ENCODE results near the gene MAP1LC3B.

Gene MAP1LC3B

DNA sequence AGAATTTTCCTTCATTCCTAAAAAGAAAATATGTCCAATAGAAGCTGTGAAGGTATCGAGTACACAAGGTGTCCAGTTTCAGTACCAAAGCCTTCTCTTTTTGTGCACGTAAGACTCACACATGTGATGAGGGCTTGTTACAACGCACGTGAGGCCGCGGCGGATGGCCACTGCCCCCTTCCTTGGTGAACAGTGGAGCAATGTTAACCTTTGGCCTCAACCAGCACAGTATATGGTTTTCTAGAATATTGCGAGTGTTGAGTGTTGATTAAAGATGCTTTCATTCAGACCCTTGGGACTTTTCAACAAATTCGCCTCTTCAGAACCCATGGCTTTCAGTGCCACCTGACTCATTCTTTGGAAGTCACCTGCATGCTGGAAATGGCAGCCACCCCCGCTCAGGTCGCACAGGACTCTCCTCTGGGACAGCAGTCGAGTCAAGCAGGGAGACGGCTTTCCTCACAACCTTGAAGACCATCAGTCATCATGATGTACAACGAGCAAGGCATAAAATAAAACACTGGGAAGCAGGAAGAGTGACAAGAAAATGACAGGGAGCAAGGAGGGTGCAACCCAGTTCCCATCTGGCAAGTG lies 14.5 kb downstream of the MAP1LC3B start:
- no peak overlapping the region for H3K4me2 ChIP-seq (ENCODE audit: low read length)
- no peaks in the 10 kb centered on the region for H3K79me2 ChIP-seq (ENCODE audit: control insufficient read depth, low read length)
- H3K9me2 ChIP-seq (replicated peaks; ENCODE audit: control insufficient read depth, low read length), result no peaks in the 10 kb centered on the region
- H3K27me3 ChIP-seq (ENCODE audit: control insufficient read depth, low read length), result no peaks in the 10 kb centered on the region
- no peaks in the 10 kb centered on the region for H4K20me1 ChIP-seq (ENCODE audit: control insufficient read depth, insufficient read depth, low read depth, low read length)
- TF ChIP-seq EZH2phosphoT487 (IDR thresholded peaks at IDR 0.05; ENCODE audit: borderline replicate concordance, low read length) (no peak), CTCF (IDR thresholded peaks at IDR 0.05; ENCODE audit: low read depth, low read length, poor library complexity, severe bottlenecking) (no peak)
- H3K4me1 ChIP-seq (ENCODE audit: control insufficient read depth, low read length), result no peaks in the 10 kb centered on the region
- H3F3A ChIP-seq (ENCODE audit: control insufficient read depth, insufficient read depth), result peaks cover 11% of the 10 kb centered on the region; the same call in 1 of the 2 replicates
- H3K27ac ChIP-seq (ENCODE audit: low read depth, low read length), result no peak overlapping the region
- peaks cover 29% of the 10 kb centered on the region for H3K36me3 ChIP-seq (ENCODE audit: control insufficient read depth, low read length)
- no peak overlapping the region for H3K4me3 ChIP-seq (ENCODE audit: low read length)
- no peaks in the 10 kb centered on the region for H3K9me3 ChIP-seq (ENCODE audit: control insufficient read depth, insufficient read depth, low read length)

DNA sequence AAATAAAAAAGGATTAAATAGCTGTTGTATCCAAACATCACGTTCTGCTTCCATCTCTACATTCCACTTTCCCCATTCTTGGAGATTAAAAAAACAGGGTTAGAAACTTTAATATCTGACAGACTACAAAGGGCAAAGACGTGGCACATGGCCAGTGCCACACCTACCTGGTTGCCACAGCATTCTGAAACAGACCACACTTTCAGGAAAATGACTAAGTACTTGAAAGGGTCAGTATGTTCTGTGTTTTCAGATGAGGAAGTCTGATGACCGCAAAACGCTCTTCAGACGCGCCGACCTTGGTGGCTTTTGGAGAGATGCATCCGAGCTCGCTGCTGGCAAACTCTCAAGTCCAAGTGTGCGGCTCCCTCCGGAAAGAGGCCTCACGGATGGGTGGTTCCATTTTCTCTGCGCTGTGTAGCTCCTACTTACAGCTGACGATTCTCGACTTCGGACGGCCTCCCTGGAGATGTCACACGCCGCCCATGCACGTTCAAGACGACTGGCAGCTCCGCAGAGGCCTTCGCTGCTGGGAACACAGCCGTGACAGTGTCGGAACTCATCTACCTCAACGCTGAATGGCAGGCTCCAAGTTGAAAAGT lies 15.5 kb downstream of the MAP1LC3B start:
- H3K27me3 ChIP-seq (ENCODE audit: control insufficient read depth, low read length), result no peaks in the 10 kb centered on the region
- peaks cover 11% of the 10 kb centered on the region; the same call in 1 of the 2 replicates for H3F3A ChIP-seq (ENCODE audit: control insufficient read depth, insufficient read depth)
- H3K4me2 ChIP-seq (ENCODE audit: low read length), result no peak overlapping the region
- no peaks in the 10 kb centered on the region for H3K9me3 ChIP-seq (ENCODE audit: control insufficient read depth, insufficient read depth, low read length)
- no peak overlapping the region for H3K4me3 ChIP-seq (ENCODE audit: low read length)
- H3K79me2 ChIP-seq (ENCODE audit: control insufficient read depth, low read length), result no peaks in the 10 kb centered on the region
- no peak overlapping the region for H3K27ac ChIP-seq (ENCODE audit: low read depth, low read length)
- no peaks in the 10 kb centered on the region for H3K4me1 ChIP-seq (ENCODE audit: control insufficient read depth, low read length)
- H4K20me1 ChIP-seq (ENCODE audit: control insufficient read depth, insufficient read depth, low read depth, low read length), result no peaks in the 10 kb centered on the region
- H3K9me2 ChIP-seq (replicated peaks; ENCODE audit: control insufficient read depth, low read length), result no peaks in the 10 kb centered on the region
- peaks cover 25% of the 10 kb centered on the region for H3K36me3 ChIP-seq (ENCODE audit: control insufficient read depth, low read length)
- TF ChIP-seq EZH2phosphoT487 (IDR thresholded peaks at IDR 0.05; ENCODE audit: borderline replicate concordance, low read length) (no peak), CTCF (IDR thresholded peaks at IDR 0.05; ENCODE audit: low read depth, low read length, poor library complexity, severe bottlenecking) (no peak)

GRCh38 chr16:87409153-87409552 lies 17.0 kb downstream of the MAP1LC3B start:
- TF ChIP-seq EZH2phosphoT487 (IDR thresholded peaks at IDR 0.05; ENCODE audit: borderline replicate concordance, low read length) (no peak), CTCF (IDR thresholded peaks at IDR 0.05; ENCODE audit: low read depth, low read length, poor library complexity, severe bottlenecking) (no peak)
- no peaks in the 10 kb centered on the region for H4K20me1 ChIP-seq (ENCODE audit: control insufficient read depth, insufficient read depth, low read depth, low read length)
- no peaks in the 10 kb centered on the region for H3K9me2 ChIP-seq (replicated peaks; ENCODE audit: control insufficient read depth, low read length)
- no peak overlapping the region for H3K4me2 ChIP-seq (ENCODE audit: low read length)
- peaks cover 12% of the 10 kb centered on the region for H3K36me3 ChIP-seq (ENCODE audit: control insufficient read depth, low read length)
- no peaks in the 10 kb centered on the region for H3K9me3 ChIP-seq (ENCODE audit: control insufficient read depth, insufficient read depth, low read length)
- H3K4me3 ChIP-seq (ENCODE audit: low read length), result no peak overlapping the region
- H3K27me3 ChIP-seq (ENCODE audit: control insufficient read depth, low read length), result no peaks in the 10 kb centered on the region
- no peaks in the 10 kb centered on the region for H3K79me2 ChIP-seq (ENCODE audit: control insufficient read depth, low read length)
- H3K4me1 ChIP-seq (ENCODE audit: control insufficient read depth, low read length), result no peaks in the 10 kb centered on the region
- peaks cover 11% of the 10 kb centered on the region; the same call in 1 of the 2 replicates for H3F3A ChIP-seq (ENCODE audit: control insufficient read depth, insufficient read depth)
- H3K27ac ChIP-seq (ENCODE audit: low read depth, low read length), result no peak overlapping the region

Measured in DOHH2 (cell line).